ENCODE data around the gene ATG9B. TPM values are rescaled to one million over a fixed set of nuclear protein-coding genes. Genes with fewer than 3 reads are reported as not detected.
A peak's percentile ranks its signal among the peaks of the same experiment; 100 is the strongest.

ATG9B gene
- total and polyA plus RNA-seq, 9 of the 15 experiments (the other 6 are each of a cell fraction or from before 2014, with no cell fraction given), result 0.29 to 8.0 (median 2.1) TPM

DNA sequence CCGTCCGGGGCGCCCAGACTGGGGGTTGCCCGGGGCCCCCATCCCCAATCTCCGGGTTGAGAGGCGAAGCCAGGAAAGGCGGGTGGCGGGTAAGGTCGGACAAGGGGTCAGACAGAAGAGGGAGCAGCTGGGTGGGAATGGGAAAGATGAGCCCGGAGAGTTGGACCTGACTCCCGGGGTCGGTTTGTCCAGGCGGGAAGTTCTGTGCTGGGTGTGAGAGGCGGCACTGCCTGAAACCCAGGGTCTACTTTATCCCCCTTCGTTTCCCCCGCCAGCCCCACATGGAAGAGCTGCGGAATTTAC, 35.8 kb upstream of the ATG9B start:
- peak overlapping the region; percentile 85 to 91 for H3K9ac ChIP-seq (ENCODE audit: insufficient read depth in 1 of 2, low read depth in 2 of 2, low read length in 2 of 2)
- peaks cover 57 to 82% of the 10 kb centered on the region in 2 experiments for H3K4me1 ChIP-seq (replicated peaks in 1 of 2; ENCODE audit: control insufficient read depth in 2 of 2, insufficient read depth in 2 of 2, low read length in 2 of 2)
- ATAC-seq, result no peak
- peak overlapping the region; percentile 90 for H3K27ac ChIP-seq (ENCODE audit: extremely low read depth, low read depth, low read length)
- no peaks in the 10 kb centered on the region for H3K9me3 ChIP-seq (replicated peaks; ENCODE audit: control insufficient read depth, insufficient read depth, low read depth, low read length)
- ChIA-PET POLR2A (interaction anchor here (0.6 to 2.4 kb wide), 4 partner anchors 21 to 28 kb away, joined by 3 to 9 read pairs (median 4); partner anchors contain the start of gene FASTK), CTCF (ENCODE audit: low intra/inter-chr PET ratio) (interaction anchor here (0.6 to 1.7 kb wide), 5 partner anchors 32 to 681 kb away, joined by 3 to 8 read pairs (median 5); partner anchors contain the start of gene ABCB8)
- H2AFZ ChIP-seq (ENCODE audit: low read depth, low read length), result peak overlapping the region; percentile 81; the same call in 1 of the 2 replicates
- peak overlapping the region; percentile 94 for H3K4me2 ChIP-seq (ENCODE audit: insufficient read depth, low read length)
- H4K20me1 ChIP-seq (replicated peaks; ENCODE audit: control insufficient read depth, insufficient read depth, low read length), result peaks cover 10% of the 10 kb centered on the region
- H3K9me1 ChIP-seq (ENCODE audit: control insufficient read depth, insufficient read depth, low read length), result no peaks in the 10 kb centered on the region
- in situ Hi-C loops (cut with MboI), result no loop called here
- intact Hi-C loops (cut with micrococcal nuclease), result loop anchor here (2.0 kb wide), 1 partner anchor 49 kb away; no protein-coding TSS in a partner anchor
- H3K4me3 ChIP-seq, result peak overlapping the region; percentile 84
- BruUV-seq (replicated peaks), result no TSS peak
- peaks cover 61% of the 10 kb centered on the region for H3K79me2 ChIP-seq (ENCODE audit: control insufficient read depth, insufficient read depth, low read length)
- peaks cover 27% of the 10 kb centered on the region for H3K36me3 ChIP-seq (ENCODE audit: control insufficient read depth, insufficient read depth, low read length)
- FAIRE-seq, result no peak
- DNase-seq (ENCODE audit: extremely low read depth in 1 of 4, low spot score in 3 of 4), result no peak
- no peaks in the 10 kb centered on the region for H3K27me3 ChIP-seq (ENCODE audit: control insufficient read depth in 2 of 2, insufficient read depth in 2 of 2, low read length in 2 of 2)
- under 1% methylated on average over 17 of the region's 17 CpGs for WGBS (ENCODE audit: insufficient coverage, low coverage, missing lambda C conversion rate)
- TF ChIP-seq NFXL1 (CRISPR knock-in tag; IDR thresholded peaks at IDR 0.05) (no peak), RBBP5 (IDR thresholded peaks at IDR 0.05; ENCODE audit: borderline replicate concordance, insufficient read depth, low read length, poor library complexity, severe bottlenecking) (no peak), ZKSCAN1 (IDR thresholded peaks at IDR 0.05; ENCODE audit: low read depth, low read length) (no peak), ZNF644 (tag; IDR thresholded peaks at IDR 0.05; ENCODE audit: low read depth) (no peak), ARID2 (IDR thresholded peaks at IDR 0.05) (0 out of 2 replicates have a peak, but pooled peaks have one; percentile 3), SIRT6 (IDR thresholded peaks at IDR 0.05; ENCODE audit: low read depth, low read length) (no peak), LARP7 (IDR thresholded peaks at IDR 0.05) (no peak), TARDBP (IDR thresholded peaks at IDR 0.05) (no peak), KLF6 (CRISPR knock-in tag; IDR thresholded peaks at IDR 0.05; ENCODE audit: borderline replicate concordance) (no peak), TCFL5 (CRISPR knock-in tag; conservative IDR thresholded peaks at IDR 0.05) (no peak), KAT2B (IDR thresholded peaks at IDR 0.05; ENCODE audit: low read depth, low read length) (no peak), SREBF2 (CRISPR knock-in tag; IDR thresholded peaks at IDR 0.05) (no peak), HDAC6 (IDR thresholded peaks at IDR 0.05; ENCODE audit: low read depth, low read length) (no peak), RBM25 (IDR thresholded peaks at IDR 0.05; ENCODE audit: low read depth, low read length, severe bottlenecking) (no peak), HIVEP1 (CRISPR knock-in tag; IDR thresholded peaks at IDR 0.05) (no peak), RBM39 (optimal IDR thresholded peaks at IDR 0.05; ENCODE audit: low read depth, low read length) (no peak), KDM5B (IDR thresholded peaks at IDR 0.05; ENCODE audit: insufficient replicate concordance, low read depth, low read length) (peak; percentile 15), COPS2 (conservative IDR thresholded peaks at IDR 0.05) (no peak), MCM3 (IDR thresholded peaks at IDR 0.05) (no peak)
- TF ChIP-seq, protein P1, sequence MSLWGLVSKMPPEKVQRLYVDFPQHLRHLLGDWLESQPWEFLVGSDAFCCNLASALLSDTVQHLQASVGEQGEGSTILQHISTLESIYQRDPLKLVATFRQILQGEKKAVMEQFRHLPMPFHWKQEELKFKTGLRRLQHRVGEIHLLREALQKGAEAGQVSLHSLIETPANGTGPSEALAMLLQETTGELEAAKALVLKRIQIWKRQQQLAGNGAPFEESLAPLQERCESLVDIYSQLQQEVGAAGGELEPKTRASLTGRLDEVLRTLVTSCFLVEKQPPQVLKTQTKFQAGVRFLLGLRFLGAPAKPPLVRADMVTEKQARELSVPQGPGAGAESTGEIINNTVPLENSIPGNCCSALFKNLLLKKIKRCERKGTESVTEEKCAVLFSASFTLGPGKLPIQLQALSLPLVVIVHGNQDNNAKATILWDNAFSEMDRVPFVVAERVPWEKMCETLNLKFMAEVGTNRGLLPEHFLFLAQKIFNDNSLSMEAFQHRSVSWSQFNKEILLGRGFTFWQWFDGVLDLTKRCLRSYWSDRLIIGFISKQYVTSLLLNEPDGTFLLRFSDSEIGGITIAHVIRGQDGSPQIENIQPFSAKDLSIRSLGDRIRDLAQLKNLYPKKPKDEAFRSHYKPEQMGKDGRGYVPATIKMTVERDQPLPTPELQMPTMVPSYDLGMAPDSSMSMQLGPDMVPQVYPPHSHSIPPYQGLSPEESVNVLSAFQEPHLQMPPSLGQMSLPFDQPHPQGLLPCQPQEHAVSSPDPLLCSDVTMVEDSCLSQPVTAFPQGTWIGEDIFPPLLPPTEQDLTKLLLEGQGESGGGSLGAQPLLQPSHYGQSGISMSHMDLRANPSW (CRISPR knock-in tag; IDR thresholded peaks at IDR 0.05), result no peak
- TF ChIP-seq, protein P2, sequence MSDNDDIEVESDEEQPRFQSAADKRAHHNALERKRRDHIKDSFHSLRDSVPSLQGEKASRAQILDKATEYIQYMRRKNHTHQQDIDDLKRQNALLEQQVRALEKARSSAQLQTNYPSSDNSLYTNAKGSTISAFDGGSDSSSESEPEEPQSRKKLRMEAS (CRISPR knock-in tag; IDR thresholded peaks at IDR 0.05), result 0 out of 2 replicates have a peak, but pooled peaks have one; percentile 38
- TF ChIP-seq, protein P3, sequence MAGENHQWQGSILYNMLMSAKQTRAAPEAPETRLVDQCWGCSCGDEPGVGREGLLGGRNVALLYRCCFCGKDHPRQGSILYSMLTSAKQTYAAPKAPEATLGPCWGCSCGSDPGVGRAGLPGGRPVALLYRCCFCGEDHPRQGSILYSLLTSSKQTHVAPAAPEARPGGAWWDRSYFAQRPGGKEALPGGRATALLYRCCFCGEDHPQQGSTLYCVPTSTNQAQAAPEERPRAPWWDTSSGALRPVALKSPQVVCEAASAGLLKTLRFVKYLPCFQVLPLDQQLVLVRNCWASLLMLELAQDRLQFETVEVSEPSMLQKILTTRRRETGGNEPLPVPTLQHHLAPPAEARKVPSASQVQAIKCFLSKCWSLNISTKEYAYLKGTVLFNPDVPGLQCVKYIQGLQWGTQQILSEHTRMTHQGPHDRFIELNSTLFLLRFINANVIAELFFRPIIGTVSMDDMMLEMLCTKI (IDR thresholded peaks at IDR 0.05; ENCODE audit: partially characterized antibody), result no peak
